Heart left ventricle (tissue), 16 donors: Measurements from ENCODE around the gene TPTE. TPM values are rescaled to one million over a fixed set of nuclear protein-coding genes. Genes with fewer than 3 reads are reported as not detected.
"Not testable (repeated sequence)": the region's sequence is repeated elsewhere in the genome, so short reads cannot be mapped to it uniquely, and the experiment has no call there.

Experiments used
- ATAC-seq, 4 donors: fragments of 200-7000 bp; cut with Tn5 transposase; one replicate each; pipeline ENCODE4 v1.9.1; 2020 to 2022; ENCODE audit warnings: moderate library complexity in 4 of 4, mild to moderate bottlenecking in 3 of 4, moderate number of reproducible peaks in 1 of 4
- DNase-seq, 5 donors: peaks; one replicate each; pipeline ENCODE4 v3.0.0-alpha.2; 2020
- H3K27ac ChIP-seq, 12 donors: fragments of 200-600 bp; sonication (generic) in 4 of 12; one replicate each; pipeline versions ENCODE4 v1.5.0 to v1.8.0; 2016 to 2022; ENCODE audit warnings: mild to moderate bottlenecking in 2 of 12
- H3K27me3 ChIP-seq, 9 donors: fragments of 200-600 bp; sonication (generic) in 2 of 9; one replicate each; pipeline versions ENCODE4 v1.5.1 to v1.8.0; 2016 to 2022; ENCODE audit warnings: mild to moderate bottlenecking in 3 of 9
- H3K36me3 ChIP-seq, 9 donors: fragments of 200-600 bp; sonication (generic) in 2 of 9; one replicate each; pipeline versions ENCODE4 v1.5.0 to v1.8.0; 2018 to 2022; ENCODE audit warnings: mild to moderate bottlenecking in 2 of 9
- H3K4me1 ChIP-seq, 12 donors: fragments of 200-600 bp; sonication (generic) in 4 of 12; one replicate each; pipeline versions ENCODE4 v1.5.0 to v1.8.0; 2016 to 2022; ENCODE audit warnings: mild to moderate bottlenecking in 3 of 12
- H3K4me3 ChIP-seq, 12 donors: fragments of 200-600 bp; sonication (generic) in 4 of 12; one replicate each; pipeline versions ENCODE4 v1.5.0 to v1.8.0; 2017 to 2022; ENCODE audit warnings: mild to moderate bottlenecking in 9 of 12, moderate library complexity in 4 of 12
- H3K9me3 ChIP-seq, 12 donors: fragments of 200-600 bp; sonication (generic) in 4 of 12; one replicate each; pipeline versions ENCODE4 v1.5.0 to v1.8.0; 2016 to 2022; ENCODE audit warnings: mild to moderate bottlenecking in 1 of 12
- POLR2A ChIP-seq, 2 donors: fragments of 450-650 bp; IDR thresholded peaks; one replicate each; pipeline ENCODE4 v1.6.1; 2017; ENCODE audit warnings: antibody characterized with exemption in 2 of 2, mild to moderate bottlenecking in 2 of 2, moderate library complexity in 2 of 2
- WGBS, 4 donors: extraction: QIAGEN DNeasy Blood & Tissue Kit in 2 of 4; methylation state at CpG; one replicate each; pipeline versions ENCODE4 v1.1.5 to v1.1.7; 2013 to 2018; 5-methylcytosine and 5-hydroxymethylcytosine counted together
- intact Hi-C, 10 donors: fragments of 100-400 bp; cut with DNase I; formaldehyde crosslinking; loops; one replicate each; pipeline versions ENCODE4 v1.11.1 to v1.14.2; 2022
- polyA plus RNA-seq, 2 donors: library from polyadenylated mRNA; stranded (reverse); fragments of 200-250 nt; gene quantifications; one replicate each; pipeline ENCODE4 v1.2.3, GENCODE V29; 2013
- total RNA-seq, 9 donors: library from RNA; depleted of rRNA in 2 of 9; stranded (reverse); fragments of >200 nt in 2 of 9; fragmentation: NEBNext Ultra II Directional in 3 of 9; extraction: Animal tissue kit (Norgen Biotek cat#: 25700) in 3 of 9; gene quantifications; one replicate each; pipeline versions ENCODE4 v1.1.0 to v1.2.4, GENCODE V29; 2016 to 2023
- TF ChIP-seq, protein P1 (sequence below), 12 donors: fragments of 200-600 bp; sonication (generic) in 4 of 12; IDR thresholded peaks; one replicate each; pipeline versions ENCODE4 v1.5.0 to v1.8.0; 2018 to 2022; ENCODE audit warnings: antibody characterized with exemption in 12 of 12, mild to moderate bottlenecking in 5 of 12
- donor health status: ischemic (EF 13 %, LVEDD 7.1; RV severe dilation, severe dysfunction).
- donor health status: healthy with polysubstance abuse.
- donor health status: DM: no; HTN: yes; CAD: no.
- donor health status: DM: no; HTN: no; CAD: no.
- donor health status: ischemic (EF 25% LVEDD 6.9; RV normal size, moderate dysfunction).
- donor health status: ischemic (EF 25% LVEDD 5.7; RV mildly dilated, moderate dysfunction).
- donor health status: healthy.
- donor health status: DM: yes; HTN: yes; CAD: no.
- donor health status: ischemic (EF 35%, LVEDD 5.7; RV mildly dilated, moderate dysfunction).
- donor health status: nonischemic (EF 11% LVEDD 7.7; RV severe dilation, severe dysfunction).
- donor health status: DM: yes; HTN: yes; CAD: no.
- donor health status: PGD.
- donor health status: ischemic (EF 29% LVEDD 5.4; RV normal size, mild dysfunction).
- donor health status: nonischemic (EF 23%, LVEDD 6.1; RV moderate dilation, normal function).

TPTE gene
- total and polyA plus RNA-seq, 11 donors, result not detected

DNA sequence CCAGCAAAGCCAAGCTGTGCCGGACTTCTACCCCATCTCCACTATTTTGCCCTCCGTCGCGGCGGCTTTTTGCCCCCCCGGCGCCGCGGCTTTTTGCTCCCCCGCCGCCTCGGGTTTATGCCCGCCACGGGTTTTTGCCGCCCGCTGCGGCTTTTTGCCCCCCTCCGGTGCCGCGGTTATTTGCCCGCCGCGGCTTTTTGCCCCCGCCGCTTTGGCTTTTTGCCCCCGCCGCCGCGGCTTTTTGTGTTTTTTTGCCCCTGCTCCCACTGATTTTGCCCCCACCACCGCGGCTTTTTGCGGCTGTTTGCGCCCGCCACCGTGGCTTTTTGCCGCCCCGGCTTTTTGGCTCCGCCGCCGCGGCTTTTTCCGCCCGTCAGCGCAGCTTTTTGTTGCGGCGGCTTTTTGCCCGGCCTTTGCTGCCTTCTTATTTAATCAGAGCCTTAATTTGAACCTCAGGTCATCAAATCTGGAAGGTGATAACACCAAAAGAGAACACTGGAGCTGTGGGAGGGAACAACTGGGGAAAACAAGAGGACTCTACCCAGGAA is 106.0 kb downstream of the TPTE start:
- WGBS, 4 donors, result 53 to 65% (median 61%) methylated on average over 47 of the region's 47 CpGs
- ATAC-seq (no peak), DNase-seq (no peak)
- TF ChIP-seq POLR2A (IDR thresholded peaks at IDR 0.05), result no peak
- TF ChIP-seq, protein P1, sequence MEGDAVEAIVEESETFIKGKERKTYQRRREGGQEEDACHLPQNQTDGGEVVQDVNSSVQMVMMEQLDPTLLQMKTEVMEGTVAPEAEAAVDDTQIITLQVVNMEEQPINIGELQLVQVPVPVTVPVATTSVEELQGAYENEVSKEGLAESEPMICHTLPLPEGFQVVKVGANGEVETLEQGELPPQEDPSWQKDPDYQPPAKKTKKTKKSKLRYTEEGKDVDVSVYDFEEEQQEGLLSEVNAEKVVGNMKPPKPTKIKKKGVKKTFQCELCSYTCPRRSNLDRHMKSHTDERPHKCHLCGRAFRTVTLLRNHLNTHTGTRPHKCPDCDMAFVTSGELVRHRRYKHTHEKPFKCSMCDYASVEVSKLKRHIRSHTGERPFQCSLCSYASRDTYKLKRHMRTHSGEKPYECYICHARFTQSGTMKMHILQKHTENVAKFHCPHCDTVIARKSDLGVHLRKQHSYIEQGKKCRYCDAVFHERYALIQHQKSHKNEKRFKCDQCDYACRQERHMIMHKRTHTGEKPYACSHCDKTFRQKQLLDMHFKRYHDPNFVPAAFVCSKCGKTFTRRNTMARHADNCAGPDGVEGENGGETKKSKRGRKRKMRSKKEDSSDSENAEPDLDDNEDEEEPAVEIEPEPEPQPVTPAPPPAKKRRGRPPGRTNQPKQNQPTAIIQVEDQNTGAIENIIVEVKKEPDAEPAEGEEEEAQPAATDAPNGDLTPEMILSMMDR (IDR thresholded peaks at IDR 0.05), result no peak
- H3K27ac ChIP-seq, result no peak overlapping the region
- intact Hi-C loops, result loop anchor here in 1 of 10 donors (10.0 kb wide), 1 partner anchor 57 kb away; no protein-coding TSS in a partner anchor
- H3K9me3 ChIP-seq, result peaks cover 0 to 47% (median 14%) of the 10 kb centered on the region in 12 donors
- no peak overlapping the region for H3K4me3 ChIP-seq
- H3K36me3 ChIP-seq, result no peaks in the 10 kb centered on the region
- H3K4me1 ChIP-seq, result no peaks in the 10 kb centered on the region
- peaks cover 0 to 12% (median 0%) of the 10 kb centered on the region in 9 donors for H3K27me3 ChIP-seq

DNA sequence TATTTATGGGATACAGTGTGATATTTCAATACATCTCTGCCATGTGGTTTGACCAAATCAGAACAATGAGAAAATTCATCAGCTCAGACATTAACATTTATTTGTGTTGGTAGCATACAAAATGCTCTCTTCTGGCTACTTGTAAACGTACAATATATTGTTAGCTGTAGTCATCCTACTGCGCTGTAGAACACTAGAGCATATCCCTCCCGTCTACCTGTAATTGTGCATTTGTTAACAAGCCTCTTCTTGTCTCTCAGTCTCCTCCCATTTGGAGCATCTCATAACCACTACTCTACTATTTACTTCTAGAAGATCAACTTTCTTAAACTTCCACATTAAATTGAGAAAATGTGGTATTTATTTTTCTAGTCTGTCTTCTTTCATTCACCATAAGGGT is 107.9 kb downstream of the TPTE start:
- H3K4me1 ChIP-seq, H3K27ac ChIP-seq, ATAC-seq, H3K36me3 ChIP-seq, DNase-seq, H3K4me3 ChIP-seq: not testable (repeated sequence)
- WGBS, 4 donors, result 54 to 75% (median 70%) methylated on average over 3 of the region's 3 CpGs
- Histone ChIP-seq H3K27me3 (peaks cover 0 to 12% (median 0%) of the 10 kb centered on the region in 9 donors), H3K9me3 (peaks cover 0 to 47% (median 9%) of the 10 kb centered on the region in 12 donors)
- intact Hi-C loops, result loop anchor here in 1 of 10 donors (10.0 kb wide), 1 partner anchor 56 kb away; no protein-coding TSS in a partner anchor

DNA sequence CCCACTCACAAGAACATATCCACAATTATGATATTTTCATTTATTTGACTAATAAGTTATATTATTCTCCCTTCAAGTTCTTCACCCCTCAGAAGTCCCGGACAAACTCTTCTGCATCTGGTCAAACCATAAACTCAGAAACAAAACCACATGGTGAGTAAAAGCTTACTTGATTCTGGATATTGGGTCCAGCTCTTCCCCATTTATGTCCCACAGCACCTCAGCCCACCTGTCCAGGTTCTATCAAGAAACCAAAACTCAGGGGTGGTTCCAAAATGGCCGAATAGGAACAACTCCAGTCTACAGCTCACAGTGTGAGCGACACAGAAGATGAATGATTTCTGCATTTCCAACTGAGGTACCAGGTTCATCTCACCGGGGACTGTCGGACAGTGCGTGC is 109.4 kb downstream of the TPTE start:
- WGBS, 4 donors, result 58 to 69% (median 66%) methylated on average over 6 of the region's 6 CpGs
- H3K36me3 ChIP-seq, DNase-seq, ATAC-seq, H3K4me3 ChIP-seq, intact Hi-C loops, H3K4me1 ChIP-seq, H3K27ac ChIP-seq: not testable (repeated sequence)
- peaks cover 0 to 12% (median 0%) of the 10 kb centered on the region in 9 donors for H3K27me3 ChIP-seq
- H3K9me3 ChIP-seq, result peaks cover 0 to 61% (median 14%) of the 10 kb centered on the region in 12 donors

DNA sequence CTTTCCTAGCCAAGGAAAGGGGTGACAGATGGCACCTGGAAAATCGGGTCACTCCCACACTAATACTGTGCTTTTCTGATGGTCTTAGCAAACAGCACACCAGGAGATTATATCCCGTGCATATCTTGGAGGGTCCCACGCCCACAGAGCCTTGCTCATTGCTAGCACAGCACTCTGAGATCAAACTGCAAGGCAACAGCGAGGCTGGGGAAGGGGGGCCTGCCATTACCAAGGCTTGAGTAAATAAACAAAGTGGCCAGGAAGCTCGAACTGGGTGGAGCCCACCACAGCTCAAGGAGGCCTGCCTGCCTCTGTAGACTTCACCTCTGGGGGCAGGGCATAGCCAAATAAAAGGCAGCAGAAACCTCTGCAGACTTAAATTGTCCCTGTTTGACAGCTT is 109.9 kb downstream of the TPTE start:
- Histone ChIP-seq H3K27me3 (peaks cover 0 to 12% (median 0%) of the 10 kb centered on the region in 9 donors), H3K9me3 (peaks cover 0 to 64% (median 17%) of the 10 kb centered on the region in 12 donors)
- WGBS, 4 donors, result 47 to 56% (median 53%) methylated on average over 5 of the region's 5 CpGs
- H3K4me3 ChIP-seq, DNase-seq, H3K36me3 ChIP-seq, H3K27ac ChIP-seq, H3K4me1 ChIP-seq, intact Hi-C loops, ATAC-seq: not testable (repeated sequence)

DNA sequence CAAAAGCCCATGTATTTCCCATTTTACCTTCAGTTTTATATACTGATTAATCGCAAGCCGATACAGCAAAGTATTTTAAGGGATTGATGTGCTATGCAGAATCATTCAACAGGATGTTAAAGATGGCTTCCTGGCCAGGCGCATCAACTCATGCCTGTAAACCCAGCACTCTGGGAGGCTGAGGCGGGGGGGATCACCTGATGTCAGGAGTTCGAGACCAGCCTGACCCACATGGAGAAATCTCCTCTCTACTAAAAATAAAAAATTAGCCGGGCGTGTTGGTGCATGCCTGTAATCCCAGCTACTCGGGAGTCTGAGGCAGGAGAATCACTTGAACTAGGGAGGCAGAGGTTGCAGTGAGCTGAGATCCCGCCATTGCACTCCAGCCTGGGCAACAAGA is 116.8 kb downstream of the TPTE start:
- H3K9me3 ChIP-seq, result peaks cover 0 to 76% (median 20%) of the 10 kb centered on the region in 12 donors
- ATAC-seq, intact Hi-C loops, H3K4me3 ChIP-seq, H3K4me1 ChIP-seq, H3K27me3 ChIP-seq, H3K36me3 ChIP-seq, H3K27ac ChIP-seq, DNase-seq: not testable (repeated sequence)
- WGBS, 4 donors, result 53 to 57% (median 56%) methylated on average over 9 of the region's 9 CpGs

DNA sequence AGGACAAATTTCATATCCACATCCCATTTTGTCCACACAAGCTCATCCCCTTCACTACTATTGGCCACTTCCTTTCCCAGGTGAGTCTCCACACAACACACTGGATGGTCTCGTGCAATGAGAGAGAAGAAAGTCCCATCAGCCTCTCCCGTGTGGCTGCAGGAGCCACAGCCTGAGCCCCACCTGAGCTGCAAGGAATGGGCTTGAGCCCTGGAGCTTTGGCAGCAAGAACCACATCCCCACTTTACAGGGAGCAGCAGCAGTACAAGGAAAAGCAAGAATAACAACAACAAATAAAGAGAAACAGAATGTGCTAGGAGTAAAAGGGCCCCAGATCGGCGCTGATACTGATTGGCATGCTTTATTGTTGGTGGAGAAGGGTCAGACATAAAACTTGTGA is 117.7 kb downstream of the TPTE start:
- Histone ChIP-seq H3K4me1 (no peaks in the 10 kb centered on the region), H3K27me3 (no peaks in the 10 kb centered on the region), H3K4me3 (no peak overlapping the region), H3K9me3 (peaks cover 0 to 78% (median 20%) of the 10 kb centered on the region in 12 donors), H3K36me3 (no peaks in the 10 kb centered on the region), H3K27ac (no peak overlapping the region)
- 53 to 60% (median 56%) methylated on average over 4 of the region's 4 CpGs for WGBS, 4 donors
- ATAC-seq (no peak), DNase-seq (no peak)
- TF ChIP-seq POLR2A (IDR thresholded peaks at IDR 0.05), result no peak
- TF ChIP-seq, protein P1 (IDR thresholded peaks at IDR 0.05), result no peak
- intact Hi-C loops, result no loop called here

DNA sequence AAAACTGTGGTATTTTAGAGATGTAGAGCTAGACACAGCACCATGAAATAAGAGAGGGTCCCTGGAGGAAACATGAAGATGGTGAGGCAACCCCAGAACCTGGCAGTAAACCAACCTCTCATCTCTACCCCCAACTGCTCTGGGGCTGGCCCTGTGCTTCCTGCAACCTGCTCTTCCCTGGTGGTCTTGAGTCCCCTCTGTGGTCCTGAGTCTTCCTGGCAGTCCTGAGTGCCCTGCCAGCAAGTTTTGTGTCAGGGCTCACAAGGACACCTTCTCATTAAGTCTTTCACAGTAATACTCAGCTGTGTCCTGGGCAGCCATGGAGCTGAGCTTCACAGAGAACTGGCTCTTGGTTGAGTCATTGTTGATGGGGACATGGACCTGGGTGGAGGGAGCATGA is 118.4 kb downstream of the TPTE start:
- ATAC-seq, H3K27ac ChIP-seq, H3K27me3 ChIP-seq, H3K4me1 ChIP-seq, H3K4me3 ChIP-seq, intact Hi-C loops, DNase-seq, H3K36me3 ChIP-seq: not testable (repeated sequence)
- H3K9me3 ChIP-seq, result peaks cover 0 to 73% (median 18%) of the 10 kb centered on the region in 12 donors
